ENCODE results near the gene SLC26A9. TPM values are rescaled to one million over a fixed set of nuclear protein-coding genes. Genes with fewer than 3 reads are reported as not detected.

The SLC26A9 gene
- polyA plus RNA-seq, 1 experiment = not detected

DNA sequence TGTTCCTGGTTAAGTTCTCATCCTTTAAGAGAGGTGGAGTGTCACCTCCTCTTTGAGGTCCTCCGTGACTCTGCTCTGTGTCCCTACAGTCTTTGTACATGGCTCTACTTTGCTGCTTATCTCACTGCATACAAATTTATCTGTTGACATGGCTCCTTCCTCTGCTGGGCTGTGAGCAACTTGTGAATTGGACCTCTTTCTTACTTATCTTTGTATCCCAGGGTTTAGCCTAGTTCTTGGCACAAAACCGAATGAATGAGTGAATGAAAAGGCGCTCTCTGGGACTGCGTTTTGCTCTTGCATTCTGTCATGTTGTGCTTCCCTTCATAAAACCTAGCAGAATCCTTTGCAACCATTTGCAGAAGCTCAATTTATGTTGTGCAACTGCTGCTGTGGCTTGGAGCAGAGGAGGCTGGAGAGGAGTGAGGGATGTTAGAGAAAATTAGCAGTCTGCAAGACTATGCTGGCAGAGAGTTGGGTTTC is 12.4 kb downstream of the SLC26A9 start:
- DNase-seq (ENCODE audit: low read depth) = no peak
- POLR2A ChIA-PET = no interaction called here
- TF ChIP-seq, protein P1, sequence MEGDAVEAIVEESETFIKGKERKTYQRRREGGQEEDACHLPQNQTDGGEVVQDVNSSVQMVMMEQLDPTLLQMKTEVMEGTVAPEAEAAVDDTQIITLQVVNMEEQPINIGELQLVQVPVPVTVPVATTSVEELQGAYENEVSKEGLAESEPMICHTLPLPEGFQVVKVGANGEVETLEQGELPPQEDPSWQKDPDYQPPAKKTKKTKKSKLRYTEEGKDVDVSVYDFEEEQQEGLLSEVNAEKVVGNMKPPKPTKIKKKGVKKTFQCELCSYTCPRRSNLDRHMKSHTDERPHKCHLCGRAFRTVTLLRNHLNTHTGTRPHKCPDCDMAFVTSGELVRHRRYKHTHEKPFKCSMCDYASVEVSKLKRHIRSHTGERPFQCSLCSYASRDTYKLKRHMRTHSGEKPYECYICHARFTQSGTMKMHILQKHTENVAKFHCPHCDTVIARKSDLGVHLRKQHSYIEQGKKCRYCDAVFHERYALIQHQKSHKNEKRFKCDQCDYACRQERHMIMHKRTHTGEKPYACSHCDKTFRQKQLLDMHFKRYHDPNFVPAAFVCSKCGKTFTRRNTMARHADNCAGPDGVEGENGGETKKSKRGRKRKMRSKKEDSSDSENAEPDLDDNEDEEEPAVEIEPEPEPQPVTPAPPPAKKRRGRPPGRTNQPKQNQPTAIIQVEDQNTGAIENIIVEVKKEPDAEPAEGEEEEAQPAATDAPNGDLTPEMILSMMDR (IDR thresholded peaks at IDR 0.05; ENCODE audit: insufficient read depth, low read depth, low read length) = no peak
- Histone ChIP-seq H3K4me3 (ENCODE audit: low read depth, low read length) (no peak overlapping the region), H3K27me3 (ENCODE audit: control insufficient read depth, insufficient read depth, low read length) (peaks cover 1% of the 10 kb centered on the region), H3K36me3 (ENCODE audit: control insufficient read depth, insufficient read depth, low read length) (no peaks in the 10 kb centered on the region)
- CTCF ChIA-PET = interaction anchor here (8.7 kb wide), 1 partner anchor 47 kb away, joined by 46 read pairs; no protein-coding TSS in a partner anchor

- TF ChIP-seq, protein P1 (IDR thresholded peaks at IDR 0.05; ENCODE audit: insufficient read depth, low read depth, low read length) = no peak
- POLR2A ChIA-PET = no interaction called here
- no peak overlapping the region for H3K4me3 ChIP-seq (ENCODE audit: low read depth, low read length)
- no peak for DNase-seq (ENCODE audit: low read depth)
- no peaks in the 10 kb centered on the region for H3K36me3 ChIP-seq (ENCODE audit: control insufficient read depth, insufficient read depth, low read length)
- CTCF ChIA-PET = interaction anchor here (1.7 to 8.7 kb wide), 3 partner anchors 10 to 47 kb away, joined by 3 to 46 read pairs (median 10); no protein-coding TSS in a partner anchor
- peaks cover 1% of the 10 kb centered on the region for H3K27me3 ChIP-seq (ENCODE audit: control insufficient read depth, insufficient read depth, low read length)
Measured at GRCh38 chr1:205930195-205930577, 13.1 kb downstream of the SLC26A9 start.

DNA sequence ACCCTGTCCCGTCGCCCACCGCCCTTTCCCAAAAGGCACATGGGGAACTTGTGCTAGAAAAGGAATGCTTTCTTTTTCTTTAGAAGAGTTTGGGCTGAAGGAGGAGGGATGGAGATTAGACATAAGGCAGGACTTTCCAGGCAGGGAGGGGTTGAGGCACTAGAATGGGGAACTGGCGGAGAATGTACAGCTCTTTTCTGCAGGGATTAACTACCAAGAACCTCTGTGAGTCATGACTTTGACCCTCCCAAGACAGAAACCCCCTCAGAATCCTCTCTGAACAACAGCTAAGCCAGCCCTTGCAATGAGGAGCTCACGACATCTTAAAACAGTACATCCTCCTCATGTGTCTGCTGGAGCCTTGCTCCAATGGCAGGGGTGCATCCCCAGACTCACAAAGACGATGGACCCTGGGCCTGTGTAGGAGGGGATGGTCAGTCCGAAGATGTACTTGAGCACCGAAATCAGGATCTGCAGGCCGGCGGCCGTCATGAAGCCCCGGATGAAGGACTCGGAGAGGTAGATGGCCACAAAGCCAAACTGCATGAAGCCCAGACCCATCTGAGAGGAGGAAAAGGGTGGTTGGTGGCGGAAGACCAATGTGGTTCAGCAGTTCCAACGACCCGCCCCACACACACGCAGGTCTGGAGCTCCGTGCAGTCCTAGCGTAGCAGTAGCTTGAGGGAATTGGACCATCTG is 13.6 kb downstream of the SLC26A9 start:
- Histone ChIP-seq H3K27me3 (ENCODE audit: control insufficient read depth, insufficient read depth, low read length) (peaks cover 1% of the 10 kb centered on the region), H3K36me3 (ENCODE audit: control insufficient read depth, insufficient read depth, low read length) (no peaks in the 10 kb centered on the region), H3K4me3 (ENCODE audit: low read depth, low read length) (no peak overlapping the region)
- CTCF ChIA-PET = interaction anchor here (0.6 to 8.7 kb wide), 5 partner anchors 9 to 54 kb away, joined by 3 to 46 read pairs (median 3); no protein-coding TSS in a partner anchor
- POLR2A ChIA-PET = no interaction called here
- DNase-seq (ENCODE audit: low read depth) = no peak
- TF ChIP-seq, protein P1 (IDR thresholded peaks at IDR 0.05; ENCODE audit: insufficient read depth, low read depth, low read length) = no peak

DNA sequence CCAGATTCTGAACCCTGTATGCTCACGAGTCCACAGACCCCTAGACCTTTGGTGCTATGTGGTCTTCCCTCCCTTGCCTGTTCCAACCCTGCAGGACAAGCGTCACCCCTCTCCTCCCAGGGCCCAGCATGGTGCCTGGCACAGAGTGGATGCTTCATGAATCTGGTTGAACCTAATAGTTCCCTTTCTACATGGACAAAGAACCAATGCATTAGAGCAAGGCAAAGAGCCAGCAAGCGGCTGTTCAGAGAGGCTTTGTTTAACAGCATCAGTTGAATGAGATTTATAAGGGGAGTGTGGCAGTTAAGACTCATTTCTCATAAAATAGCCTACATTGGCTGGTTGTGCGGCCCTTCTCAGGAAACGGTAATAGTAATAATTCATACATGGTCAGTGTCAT is 14.9 kb downstream of the SLC26A9 start:
- peaks cover 1% of the 10 kb centered on the region for H3K27me3 ChIP-seq (ENCODE audit: control insufficient read depth, insufficient read depth, low read length)
- no peak for DNase-seq (ENCODE audit: low read depth)
- POLR2A ChIA-PET = no interaction called here
- H3K36me3 ChIP-seq (ENCODE audit: control insufficient read depth, insufficient read depth, low read length) = no peaks in the 10 kb centered on the region
- TF ChIP-seq, protein P1 (IDR thresholded peaks at IDR 0.05; ENCODE audit: insufficient read depth, low read depth, low read length) = no peak
- CTCF ChIA-PET = interaction anchor here (2.0 to 8.7 kb wide), 2 partner anchors 8 to 49 kb away, joined by 10 to 46 read pairs; no protein-coding TSS in a partner anchor
- no peak overlapping the region for H3K4me3 ChIP-seq (ENCODE audit: low read depth, low read length)

GRCh38 chr1:205927676-205928075 is 15.6 kb downstream of the SLC26A9 start:
- ChIA-PET CTCF (interaction anchor here (0.5 to 8.7 kb wide), 2 partner anchors 50 to 213 kb away, joined by 4 to 46 read pairs; no protein-coding TSS in a partner anchor), POLR2A (no interaction called here)
- no peak for DNase-seq (ENCODE audit: low read depth)
- TF ChIP-seq, protein P1 (IDR thresholded peaks at IDR 0.05; ENCODE audit: insufficient read depth, low read depth, low read length) = no peak
- Histone ChIP-seq H3K36me3 (ENCODE audit: control insufficient read depth, insufficient read depth, low read length) (no peaks in the 10 kb centered on the region), H3K27me3 (ENCODE audit: control insufficient read depth, insufficient read depth, low read length) (peaks cover 1% of the 10 kb centered on the region), H3K4me3 (ENCODE audit: low read depth, low read length) (no peak overlapping the region)

Measured in BJ (cell line).